GM12878 (cell line): ENCODE results near the gene CXorf65. TPM values are rescaled to one million over a fixed set of nuclear protein-coding genes. Genes with fewer than 3 reads are reported as not detected.

ENCODE experiments used
- ATAC-seq: fragments of 200-7000 bp; cut with Tn5 transposase; 3 replicates; pipeline ENCODE4 v1.9.1; 2020; ENCODE audit warnings: mild to moderate bottlenecking, moderate library complexity
- BruUV-seq: library from RNA; stranded (reverse); fragments of 400-500 nt; replicated peaks from 2 replicates; lab custom pipeline; 2021; lab: Mats Ljungman, UMichigan
- CTCF ChIA-PET: fragments of 300-600 bp; sonication (Branson Sonifier 250); formaldehyde crosslinking; extraction: SDS; loops from one replicate; lab custom pipeline; 2021; ENCODE audit warnings: inconsistent platforms; lab: Yijun Ruan, JAX
- POLR2A ChIA-PET: fragments of 350-600 bp; formaldehyde crosslinking; extraction: SDS; loops from one replicate; lab custom pipeline; 2021; ENCODE audit warnings: inconsistent platforms; lab: Charles Lee
- RAD21 ChIA-PET: fragments of 300-600 bp; sonication (Branson Sonifier 250); formaldehyde crosslinking; loops from one replicate; lab custom pipeline; 2023; ENCODE audit warnings: antibody characterized with exemption; ENCODE audit not compliant: unreplicated experiment; lab: Charles Lee
- SMC1A ChIA-PET: fragments of 300-600 bp; sonication (Branson Sonifier 250); formaldehyde crosslinking; loops from one replicate; lab custom pipeline; 2023; ENCODE audit not compliant: unreplicated experiment, uncharacterized antibody; lab: Charles Lee
- DNase-seq: peaks from one replicate; pipeline ENCODE4 v3.0.0-alpha.2; 2011; ENCODE audit warnings: low read depth, low spot score
- FAIRE-seq: peaks from 3 replicates; lab custom pipeline; 2011; peaks lifted over from hg19 to GRCh38; lab: Jason Lieb, UNC
- H2AFZ ChIP-seq: 2 replicates; pipeline ENCODE4 v1.6.0; 2011; ENCODE audit warnings: low read depth, low read length, control low read depth; ENCODE audit not compliant: control insufficient read depth
- H3K27ac ChIP-seq: 2 replicates; pipeline ENCODE4 v1.5.1; 2011; ENCODE audit warnings: control low read depth; ENCODE audit not compliant: control insufficient read depth, insufficient read depth
- H3K27me3 ChIP-seq, 2 experiments: replicated peaks in 1 of 2; 2 replicates each; pipeline versions ENCODE4 v1.6.0 to v1.6.1; 2011; ENCODE audit warnings: low read length in 1 of 2; ENCODE audit not compliant: control insufficient read depth in 2 of 2, insufficient read depth in 2 of 2
- H3K36me3 ChIP-seq, 2 experiments: 2 replicates each; pipeline ENCODE4 v1.5.1; 2011; ENCODE audit warnings: low read length in 1 of 2; ENCODE audit not compliant: control insufficient read depth in 2 of 2, insufficient read depth in 2 of 2
- H3K4me1 ChIP-seq: 2 replicates; pipeline ENCODE4 v1.6.1; 2011; ENCODE audit warnings: mild to moderate bottlenecking, low read length, moderate library complexity, mixed read lengths; ENCODE audit not compliant: control insufficient read depth, insufficient read depth
- H3K4me2 ChIP-seq: 2 replicates; pipeline ENCODE4 v1.6.0; 2011; ENCODE audit warnings: control low read depth; ENCODE audit not compliant: control insufficient read depth, insufficient read depth
- H3K4me3 ChIP-seq: fragments of 200-600 bp; sonication (generic); 2 replicates; pipeline ENCODE4 v1.5.1; 2016
- H3K79me2 ChIP-seq: 2 replicates; pipeline ENCODE4 v1.6.0; 2011; ENCODE audit warnings: low read length; ENCODE audit not compliant: control insufficient read depth, insufficient read depth
- H3K9ac ChIP-seq: 2 replicates; pipeline ENCODE4 v1.8.0; 2011; ENCODE audit warnings: low read length, control low read depth, mixed read lengths; ENCODE audit not compliant: control insufficient read depth, insufficient read depth
- H3K9me3 ChIP-seq: replicated peaks from 3 replicates; pipeline ENCODE4 v1.5.1; 2011; ENCODE audit warnings: mild to moderate bottlenecking, low read length; ENCODE audit not compliant: control insufficient read depth, insufficient read depth
- H4K20me1 ChIP-seq: 2 replicates; pipeline ENCODE4 v1.6.0; 2011; ENCODE audit not compliant: control insufficient read depth, insufficient read depth
- BCL11A ChIP-seq: IDR thresholded peaks from 2 replicates; pipeline ENCODE4 v1.6.1; 2011; ENCODE audit warnings: low read depth, low read length
- CHD2 ChIP-seq: IDR thresholded peaks from 2 replicates; pipeline ENCODE4 v1.6.1; 2011; ENCODE audit warnings: low read depth, low read length, improper control_type of control experiment, borderline replicate concordance
- CREB1 ChIP-seq: IDR thresholded peaks from 2 replicates; pipeline ENCODE4 v1.6.1; 2012; ENCODE audit warnings: low read depth, mild to moderate bottlenecking, inconsistent platforms
- EZH2 ChIP-seq: IDR thresholded peaks from 2 replicates; pipeline ENCODE4 v1.6.1; 2012; ENCODE audit warnings: low read depth, mild to moderate bottlenecking, control low read depth, inconsistent platforms, low read length, borderline replicate concordance; ENCODE audit not compliant: control insufficient read depth
- IKZF1 ChIP-seq: fragments of 450-650 bp; conservative IDR thresholded peaks from 2 replicates; pipeline ENCODE4 v1.6.1; 2017; ENCODE audit warnings: antibody characterized with exemption, mild to moderate bottlenecking
- MEF2B ChIP-seq: fragments of 450-650 bp; IDR thresholded peaks from 2 replicates; pipeline ENCODE4 v1.6.1; 2018; ENCODE audit warnings: mild to moderate bottlenecking, moderate library complexity; ENCODE audit not compliant: partially characterized antibody, poor library complexity, severe bottlenecking
- MTA2 ChIP-seq: fragments of 450-650 bp; IDR thresholded peaks from 2 replicates; pipeline ENCODE4 v1.6.1; 2016; ENCODE audit warnings: low read depth, mild to moderate bottlenecking, moderate library complexity
- MXI1 ChIP-seq: fragments of 150-350 bp; IDR thresholded peaks from 2 replicates; pipeline ENCODE4 v1.6.1; 2011; ENCODE audit warnings: low read depth, mild to moderate bottlenecking, inconsistent platforms, low read length, improper control_type of control experiment
- MYB ChIP-seq: fragments of 150-350 bp; IDR thresholded peaks from 2 replicates; pipeline ENCODE4 v1.6.1; 2014; ENCODE audit warnings: mild to moderate bottlenecking, low read depth, low read length, borderline replicate concordance
- NBN ChIP-seq: fragments of 450-650 bp; IDR thresholded peaks from 2 replicates; pipeline ENCODE4 v1.6.1; 2016
- NFXL1 ChIP-seq: fragments of 450-650 bp; IDR thresholded peaks from 2 replicates; pipeline ENCODE4 v1.6.1; 2017; ENCODE audit warnings: antibody characterized with exemption, mild to moderate bottlenecking, borderline replicate concordance
- POLR2A ChIP-seq: IDR thresholded peaks from 2 replicates; pipeline ENCODE4 v1.6.1; 2011; ENCODE audit warnings: low read depth, mild to moderate bottlenecking, low read length
- PRDM15 ChIP-seq: fragments of 450-650 bp; formaldehyde crosslinking; IDR thresholded peaks from 2 replicates; pipeline ENCODE4 v1.4.0; 2020; ENCODE audit warnings: mild to moderate bottlenecking, moderate library complexity
- ZNF592 ChIP-seq: fragments of 450-650 bp; IDR thresholded peaks from 2 replicates; pipeline ENCODE4 v1.6.1; 2017; ENCODE audit warnings: mild to moderate bottlenecking, moderate library complexity
- ZSCAN29 ChIP-seq: fragments of 450-650 bp; IDR thresholded peaks from 2 replicates; pipeline ENCODE4 v1.6.1; 2017; ENCODE audit warnings: mild to moderate bottlenecking, moderate library complexity
- WGBS: methylation state at CpG from one replicate; pipeline ENCODE4 v1.1.6; 2016; ENCODE audit warnings: low lambda C conversion rate; ENCODE audit not compliant: insufficient replicate concordance, insufficient coverage; ENCODE audit errors: missing lambda C conversion rate; 5-methylcytosine and 5-hydroxymethylcytosine counted together
- in situ Hi-C: fragments of 300-500 bp; cut with MboI; formaldehyde crosslinking; loops from 9 replicates; pipeline ENCODE4 v1.14.3; 2018; ENCODE audit warnings: mixed read lengths
- intact Hi-C: fragments of 100-400 bp; cut with micrococcal nuclease; formaldehyde crosslinking; loops from one replicate; pipeline ENCODE4 v1.14.2; 2022; ENCODE audit not compliant: unreplicated experiment
- polyA plus RNA-seq, 11 experiments: library from polyadenylated mRNA; depleted of rRNA in 4 of 11; unstranded in 6 of 11; stranded (reverse) in 5 of 11; fragments of >200 nt; fragmentation: Nextera tagmentation in 4 of 11; fragmentation: Illumina TruSeq in 1 of 11; extraction: Ambion mirVana in 4 of 11; extraction: Trizol in 1 of 11; gene quantifications; 1 replicate in 1 of 11; 2 replicates in 10 of 11; pipeline versions ENCODE4 v1.2.1 to v1.2.3, GENCODE V29; 2011 to 2016; ENCODE audit warnings: inconsistent platforms in 2 of 11, missing spikeins in 2 of 11, low read depth in 1 of 11
- total RNA-seq, 4 experiments: library from RNA; depleted of rRNA in 3 of 4; stranded (reverse); fragments of >200 nt in 3 of 4; fragmentation: Illumina TruSeq in 1 of 4; extraction: Trizol in 1 of 4; gene quantifications; 2 replicates each; pipeline versions ENCODE4 v1.2.1 to v1.2.3, GENCODE V29; 2013 to 2021

CXorf65 gene
- total and polyA plus RNA-seq, 10 of the 15 experiments (the other 5 are each of a cell fraction or from before 2014, with no cell fraction given), result 0.82 to 4.8 (median 2.3) TPM

GRCh38 chrX:71095981-71096759 lies 10.4 kb downstream of the CXorf65 start (continued):
- no peak for TF ChIP-seq EZH2
- TF ChIP-seq MXI1, result 0 out of 2 replicates have a peak, but pooled peaks have one; percentile 12
- TF ChIP-seq IKZF1, result no peak
- TF ChIP-seq MTA2, result no peak
- peak; percentile 25; the same call in 1 of the 2 replicates for TF ChIP-seq POLR2A
- no peak for TF ChIP-seq PRDM15 (CRISPR knock-in tag)
- TF ChIP-seq ZSCAN29, result no peak

GRCh38 chrX:71095555-71095980 lies 11.0 kb downstream of the CXorf65 start, which contains the start of gene FOXO4:
Gene FOXO4, plus strand, starts transcription at chrX:71095851. Its CDS starts 678 bp downstream, at chrX:71096529.
- peak; percentile 92 for ATAC-seq
- SMC1A ChIA-PET, result interaction anchor here (0.7 to 2.7 kb wide), 3 partner anchors 33 to 85 kb away, joined by 3 to 10 read pairs (median 3); no protein-coding TSS in a partner anchor
- BruUV-seq, result no TSS peak
- DNase-seq, result no peak
- Histone ChIP-seq H3K4me2 (peak within 1 kb of the TSS; percentile 90), H3K36me3 (no peaks in the 10 kb centered on the region), H3K27ac (peak within 1 kb of the TSS; percentile 24; the same call in 1 of the 2 replicates), H3K9me3 (no peaks in the 10 kb centered on the region), H3K4me3 (peak within 1 kb of the TSS; percentile 69), H4K20me1 (no peaks in the 10 kb centered on the region), H3K79me2 (no peaks in the 10 kb centered on the region), H3K9ac (peak within 1 kb of the TSS; percentile 64), H3K4me1 (no peaks in the 10 kb centered on the region), H2AFZ (peak within 1 kb of the TSS; percentile 91), H3K27me3 (no peaks in the 10 kb centered on the region)
- POLR2A ChIA-PET, result interaction anchor here (1.1 to 1.3 kb wide), 2 partner anchors 16 to 86 kb away, joined by 3 to 4 read pairs; partner anchors contain the start of gene IL2RG
- RAD21 ChIA-PET, result interaction anchor here (2.4 kb wide), 1 partner anchor 16 kb away, joined by 10 read pairs; the partner anchor contains the start of gene IL2RG
- intact Hi-C loops, result loop anchor here (10.0 kb wide), 1 partner anchor 189 kb away; the partner anchor contains the start of gene NONO
- CTCF ChIA-PET, result no interaction called here
- FAIRE-seq, result peak; percentile 74
- in situ Hi-C loops, result no loop called here
- 24% methylated on average over 25 of the region's 29 CpGs for WGBS
- no peak for TF ChIP-seq NFXL1
- peak; percentile 58 for TF ChIP-seq CREB1
- TF ChIP-seq MEF2B, result no peak
- no peak for TF ChIP-seq ZNF592
- no peak for TF ChIP-seq BCL11A
- 0 out of 2 replicates have a peak, but pooled peaks have one; percentile 21 for TF ChIP-seq CHD2
- TF ChIP-seq MYB, result no peak
- TF ChIP-seq NBN, result no peak
